CD4-positive, alpha-beta T cell treated with Interleukin-15 for 4 hours (primary cell): ENCODE data around the gene TAF4.

ENCODE experiments used
- DNase-seq: peaks from one replicate; pipeline ENCODE4 v3.0.0-alpha.2; 2020; ENCODE audit warnings: low spot score

TAF4 gene

DNA sequence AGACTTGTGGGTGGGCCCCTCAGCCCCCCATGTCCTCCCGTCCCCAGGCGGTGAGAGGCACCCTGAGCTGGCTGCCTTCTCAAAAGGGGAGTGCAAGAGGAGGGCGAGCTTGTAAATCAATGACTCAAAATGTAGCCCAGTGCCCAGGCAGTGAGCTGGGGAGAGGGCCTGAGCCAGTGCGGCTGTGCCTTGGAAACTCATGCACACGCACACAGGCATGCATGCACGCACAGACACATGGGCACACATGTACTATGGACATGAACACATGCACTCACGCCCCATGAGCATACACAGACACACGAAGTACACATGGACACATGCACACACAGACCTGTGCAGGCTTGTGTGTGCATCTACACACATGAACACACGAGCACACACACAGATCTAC is 133.5 kb downstream of the TAF4 start:
- no peak for DNase-seq

DNA sequence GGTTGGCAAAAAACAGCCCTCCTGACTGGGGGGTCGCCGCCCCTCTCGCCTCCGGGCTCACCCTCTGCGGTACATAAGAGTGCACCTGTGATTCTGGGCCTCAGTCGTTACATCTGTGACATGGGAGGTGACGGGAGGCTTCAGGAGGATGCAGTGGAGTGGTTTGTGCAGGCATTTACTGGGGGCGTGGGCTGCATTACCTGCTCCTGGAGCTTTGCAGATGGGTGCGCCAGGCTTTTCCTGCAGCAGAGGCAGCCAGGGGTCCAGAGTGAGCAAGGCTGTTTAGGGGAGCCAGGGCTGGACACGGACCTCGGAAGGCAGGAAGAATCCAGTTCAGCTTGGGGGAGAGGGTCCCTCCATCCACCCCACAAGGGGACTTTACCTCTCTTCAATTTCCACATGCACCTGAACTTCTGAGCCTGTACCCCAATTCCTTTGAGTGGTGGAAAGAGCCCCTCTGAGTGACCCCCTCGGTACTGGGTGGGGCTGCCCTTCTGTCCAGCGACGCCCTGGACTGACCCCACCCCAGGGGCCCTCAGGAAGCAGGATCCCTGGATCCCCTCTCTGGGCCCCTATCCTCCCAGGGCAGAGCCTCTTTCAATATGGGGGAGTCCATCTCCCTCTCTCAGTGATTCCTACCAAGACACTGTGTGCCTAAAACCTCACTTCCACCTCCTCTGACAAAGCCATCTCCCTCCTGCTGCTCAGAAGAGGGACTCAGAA is 134.0 kb downstream of the TAF4 start:
- DNase-seq: no peak

DNA sequence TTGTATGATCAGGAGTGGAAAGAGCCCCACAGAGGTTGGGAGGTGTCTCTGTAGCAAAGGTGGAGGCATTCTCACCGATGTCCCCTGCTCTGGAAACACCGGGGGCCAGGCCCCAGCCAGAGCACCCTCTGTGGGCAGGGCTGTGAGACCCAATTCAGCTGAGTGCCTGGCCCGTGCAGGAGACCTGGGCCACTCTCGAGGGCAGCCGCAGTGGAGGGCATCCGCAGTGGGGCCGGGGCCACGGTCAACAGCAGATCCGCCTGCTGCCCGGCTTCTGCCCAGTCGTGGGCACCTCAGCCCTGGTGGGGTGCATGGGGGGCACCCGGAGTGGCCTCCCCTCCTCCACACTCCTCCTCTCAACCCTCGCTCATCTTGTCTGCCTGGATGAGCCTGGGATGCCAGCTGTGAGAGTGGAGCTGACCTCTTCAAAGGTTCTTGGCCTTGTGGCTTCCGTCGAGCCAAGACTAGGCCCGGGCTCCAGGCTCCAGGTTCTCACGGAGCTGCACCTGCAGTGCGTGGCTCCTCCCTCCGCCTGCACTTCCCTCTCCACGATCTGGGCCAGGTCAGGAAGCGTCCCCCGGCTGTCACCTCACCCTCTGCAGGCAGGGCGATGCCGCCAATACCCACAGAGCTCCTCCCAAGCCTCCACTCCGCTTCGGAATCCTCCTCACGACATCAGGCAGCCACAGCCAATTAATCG is 134.8 kb downstream of the TAF4 start:
- DNase-seq: no peak

DNA sequence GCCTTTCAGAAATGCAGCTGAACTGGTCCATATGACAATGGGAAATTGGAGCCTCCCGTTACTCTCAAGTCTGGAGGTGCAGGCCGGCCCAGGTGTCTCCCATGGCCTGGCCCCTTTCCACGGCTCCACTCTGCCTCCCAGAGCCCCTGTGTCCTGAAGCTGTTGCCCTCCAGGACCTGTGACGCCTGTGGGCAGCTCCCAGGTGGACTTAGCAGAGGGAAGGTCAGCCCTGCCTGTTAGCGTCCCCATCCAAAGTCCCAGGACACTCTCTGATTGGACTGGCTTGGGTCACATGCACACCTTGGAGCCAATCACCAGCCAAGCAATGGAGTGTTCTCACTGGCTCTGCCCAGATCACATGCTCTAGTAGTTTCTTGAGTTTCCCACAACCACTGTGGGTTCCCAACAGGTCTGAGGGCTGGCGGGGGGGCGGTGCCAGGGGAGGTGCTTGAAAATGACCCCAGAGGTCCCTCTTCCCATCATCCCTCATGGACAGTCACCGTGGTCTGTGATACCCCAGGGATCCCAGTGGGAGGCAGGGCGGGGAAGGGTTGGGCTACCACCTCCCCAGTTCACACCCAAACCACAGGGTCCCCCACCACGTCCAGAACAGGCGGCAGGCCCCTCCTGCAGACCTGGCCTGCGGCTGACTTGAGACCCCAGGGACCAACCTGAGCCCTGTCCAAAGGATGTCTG is 135.6 kb downstream of the TAF4 start:
- DNase-seq: no peak

DNA sequence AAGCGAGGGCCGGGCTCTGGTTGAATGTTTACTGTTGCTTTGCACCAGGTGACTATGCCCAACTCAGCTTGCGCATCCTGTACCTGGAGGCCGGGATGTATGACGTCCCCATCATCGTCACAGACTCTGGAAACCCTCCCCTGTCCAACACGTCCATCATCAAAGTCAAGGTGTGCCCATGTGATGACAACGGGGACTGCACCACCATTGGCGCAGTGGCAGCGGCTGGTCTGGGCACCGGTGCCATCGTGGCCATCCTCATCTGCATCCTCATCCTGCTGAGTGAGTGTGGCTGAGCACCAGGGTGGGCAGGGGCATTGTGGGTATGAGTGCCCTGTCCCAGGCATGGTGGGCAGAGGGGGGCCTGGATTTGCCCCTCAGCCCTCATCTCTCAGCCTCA is 136.1 kb downstream of the TAF4 start:
- no peak for DNase-seq

DNA sequence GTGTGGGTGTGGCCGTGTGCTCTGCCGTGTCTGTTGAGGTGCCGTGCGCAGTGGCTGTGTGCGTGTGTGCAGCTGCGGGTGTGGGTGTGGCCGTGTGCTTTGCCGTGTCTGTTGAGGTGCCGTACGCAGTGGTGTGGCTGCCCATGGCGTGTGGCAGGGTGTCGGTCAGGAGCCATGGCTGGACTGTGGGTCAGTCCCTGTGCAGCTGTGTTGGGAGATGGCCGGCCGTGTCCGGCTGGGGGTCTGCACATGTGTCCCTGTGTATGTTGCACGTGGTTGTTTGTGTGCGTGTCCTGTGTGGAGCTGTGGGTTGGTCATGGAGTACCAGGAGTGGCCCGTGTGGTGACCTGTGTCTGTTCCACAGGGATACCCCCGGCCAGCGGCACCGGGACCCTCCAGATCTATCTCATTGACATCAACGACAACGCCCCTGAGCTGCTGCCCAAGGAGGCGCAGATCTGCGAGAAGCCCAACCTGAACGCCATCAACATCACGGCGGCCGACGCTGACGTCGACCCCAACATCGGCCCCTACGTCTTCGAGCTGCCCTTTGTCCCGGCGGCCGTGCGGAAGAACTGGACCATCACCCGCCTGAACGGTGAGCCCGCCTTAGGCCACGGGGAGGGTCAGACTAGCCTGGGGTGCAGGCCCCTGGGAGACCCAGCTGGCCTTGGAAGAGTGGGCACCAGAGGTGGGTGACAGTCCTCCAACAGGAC is 137.7 kb downstream of the TAF4 start:
- no peak for DNase-seq

DNA sequence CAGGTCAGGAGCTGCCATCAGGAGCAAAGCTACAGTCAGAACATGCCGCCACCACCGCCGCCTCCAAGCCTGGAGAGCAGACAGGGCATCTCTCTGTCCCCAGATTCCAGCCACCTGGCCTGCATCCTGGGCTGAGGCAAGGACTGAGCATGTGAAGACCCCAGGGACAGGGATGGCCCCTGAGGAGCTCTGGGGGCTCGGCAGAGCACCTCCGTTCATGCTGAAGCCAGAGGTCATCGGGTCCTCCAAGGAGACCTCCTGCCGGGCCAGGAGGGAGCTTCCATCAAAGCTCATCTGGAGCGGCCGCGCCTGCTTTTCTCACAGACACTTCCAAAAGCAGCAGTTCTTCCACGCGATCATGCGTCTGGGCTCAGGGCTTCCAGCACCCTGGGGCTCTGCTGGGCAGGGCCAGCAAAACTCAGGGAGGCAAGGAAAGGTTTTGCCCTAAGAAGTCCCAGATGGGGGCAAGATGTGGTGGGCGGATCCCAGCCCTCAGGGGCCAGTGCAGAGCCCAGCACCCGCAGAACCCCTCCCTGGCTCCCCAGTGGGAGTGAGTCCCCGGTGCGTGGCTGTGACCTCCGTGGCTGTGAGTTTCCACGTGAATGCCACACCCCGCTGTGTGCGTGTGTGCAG is 138.4 kb downstream of the TAF4 start:
- DNase-seq: no peak

DNA sequence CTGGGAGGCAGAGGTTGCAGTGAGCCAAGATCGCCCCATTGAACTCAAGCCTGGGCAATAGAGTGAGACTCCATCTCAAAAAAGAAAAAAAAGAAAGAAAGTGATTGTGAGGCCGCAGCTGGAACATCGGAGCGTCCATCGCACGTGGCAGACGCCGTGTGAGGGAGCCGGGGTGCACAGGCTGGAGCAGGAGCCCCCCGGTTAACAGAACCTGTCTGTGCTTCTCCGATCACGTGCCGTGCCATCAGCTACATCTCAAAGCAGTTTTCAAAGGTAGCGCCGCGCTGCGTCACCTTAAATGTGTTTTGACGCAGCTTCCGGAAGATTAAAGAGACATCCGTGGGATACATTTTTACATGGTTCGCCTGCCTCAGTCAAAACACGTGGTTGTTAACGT is 138.9 kb downstream of the TAF4 start:
- no peak for DNase-seq

DNA sequence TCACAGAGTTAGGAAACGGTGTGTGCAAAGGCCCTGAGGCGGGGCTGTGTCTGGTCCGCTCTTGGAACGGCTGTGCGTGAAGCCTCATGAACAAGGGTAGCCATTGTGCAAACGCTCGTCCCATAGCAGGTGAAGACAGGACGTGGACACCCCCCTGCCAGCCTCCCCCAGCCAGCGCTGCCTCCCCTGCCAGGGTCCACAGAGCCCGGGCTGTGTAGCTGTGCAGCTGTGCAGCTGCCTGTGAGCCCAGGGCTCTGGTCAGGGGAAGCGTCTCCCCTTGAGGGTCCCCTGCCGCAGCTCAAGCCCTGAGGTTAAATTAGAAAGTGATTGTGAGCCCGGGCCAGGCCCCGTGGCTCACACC is 139.4 kb downstream of the TAF4 start:
- DNase-seq: no peak

DNA sequence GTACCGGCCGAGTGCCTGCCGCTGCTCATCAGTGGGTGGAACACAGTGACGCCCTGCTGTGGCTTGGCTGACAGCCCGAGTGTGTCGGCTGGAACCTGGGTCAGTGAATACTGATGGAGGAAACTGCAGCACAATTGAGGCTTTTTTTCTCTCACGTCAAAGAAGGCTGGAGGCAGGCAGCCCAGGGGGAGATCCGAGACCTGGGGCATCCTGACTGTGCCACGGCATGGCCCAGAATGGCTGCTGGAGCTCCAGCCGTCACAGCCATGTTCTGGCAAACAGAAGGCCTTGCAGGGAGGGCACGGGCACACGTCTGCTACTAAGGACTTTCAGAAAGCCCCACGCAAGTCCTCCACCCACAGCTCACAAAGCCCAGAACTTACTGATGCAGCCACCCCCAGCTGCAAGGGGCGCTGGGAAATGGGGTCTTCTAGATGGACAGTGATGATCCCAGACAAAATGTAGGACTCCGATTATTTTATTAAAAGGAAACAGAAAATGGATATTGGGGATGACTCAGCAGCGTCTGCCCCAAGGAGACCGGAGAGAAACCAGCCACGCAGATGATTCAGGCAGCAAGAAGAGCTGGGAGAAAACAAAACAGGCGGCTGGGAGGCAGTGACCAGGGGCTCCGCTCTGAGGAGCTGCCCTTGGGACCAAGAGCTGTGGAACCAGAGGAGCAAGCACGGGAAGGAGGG is 140.0 kb downstream of the TAF4 start:
- no peak for DNase-seq

DNA sequence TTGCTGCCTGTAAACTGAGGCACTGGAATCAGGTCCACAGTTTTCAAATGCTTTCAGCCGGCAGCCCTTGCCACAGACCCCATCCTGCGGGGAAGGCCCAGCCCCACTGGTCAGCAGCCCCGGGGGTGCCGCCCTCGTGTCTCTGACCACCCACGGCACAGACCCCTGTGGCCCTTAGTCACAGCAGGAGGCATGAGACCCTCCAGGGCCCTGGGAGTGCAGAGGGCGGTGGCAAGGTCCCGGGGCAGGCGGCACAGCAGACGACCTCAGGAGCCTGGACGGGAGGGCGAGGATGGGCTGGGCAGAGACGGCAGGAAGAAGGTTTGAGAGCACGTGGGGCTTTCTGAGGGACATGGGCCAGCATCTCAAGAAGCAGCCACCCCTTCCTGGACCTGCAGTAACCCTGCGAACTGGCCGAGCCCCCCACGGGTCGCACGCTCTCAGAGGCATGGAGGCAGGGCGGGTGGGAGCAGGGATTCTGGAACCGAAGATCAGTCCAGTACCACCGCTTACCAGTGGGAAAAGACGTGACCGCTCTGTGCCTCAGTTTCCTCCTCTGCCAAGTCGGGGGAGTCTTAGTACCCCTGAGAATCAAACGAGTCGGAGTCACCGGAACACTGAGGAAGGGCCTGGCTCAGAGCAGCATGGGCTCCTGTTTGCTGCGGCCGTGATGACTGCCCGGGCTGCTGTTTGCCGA is 140.7 kb downstream of the TAF4 start:
- DNase-seq: no peak
